Adrenal gland (tissue), 12 donors: ENCODE measurements around the gene CDKAL1. TPM values are rescaled to one million over a fixed set of nuclear protein-coding genes. Genes with fewer than 3 reads are reported as not detected.

Source experiments
- DNase-seq, 7 donors: peaks; one replicate each; pipeline ENCODE4 v3.0.0-alpha.2; 2019 to 2020
- H3K27ac ChIP-seq, 5 donors: fragments of 200-600 bp; sonication (generic) in 4 of 5; 1 replicate in 3 of 5; 2 replicates in 2 of 5; pipeline versions ENCODE4 v1.5.1 to v1.8.0; 2016 to 2020; ENCODE audit warnings: mild to moderate bottlenecking in 1 of 5
- H3K27me3 ChIP-seq: fragments of 200-600 bp; 2 replicates; pipeline ENCODE4 v1.8.0; 2021
- H3K36me3 ChIP-seq, 2 donors: fragments of 200-600 bp; replicated peaks in 1 of 2; 1 replicate in 1 of 2; 2 replicates in 1 of 2; pipeline versions ENCODE4 v1.5.1 to v1.8.0; 2018 to 2022
- H3K4me1 ChIP-seq, 2 donors: fragments of 200-600 bp; replicated peaks in 1 of 2; 1 replicate in 1 of 2; 2 replicates in 1 of 2; pipeline versions ENCODE4 v1.5.1 to v1.8.0; 2018 to 2021
- H3K4me3 ChIP-seq, 4 donors: fragments of 200-600 bp; sonication (generic) in 3 of 4; one replicate each; pipeline ENCODE4 v1.5.1; 2016 to 2018
- H3K9me3 ChIP-seq, 3 donors: fragments of 200-600 bp; sonication (generic) in 1 of 3; replicated peaks in 1 of 3; 1 replicate in 2 of 3; 2 replicates in 1 of 3; pipeline versions ENCODE4 v1.5.1 to v1.8.0; 2016 to 2021
- CTCF ChIP-seq, 6 experiments: fragments of 450-650 bp in 4 of 6; fragments of 200-600 bp in 2 of 6; sonication (generic) in 1 of 6; IDR thresholded peaks; 1 replicate in 5 of 6; 2 replicates in 1 of 6; pipeline versions ENCODE4 v1.5.1 to v1.8.0; 2016 to 2021; ENCODE audit warnings: antibody characterized with exemption in 6 of 6, mild to moderate bottlenecking in 2 of 6, moderate library complexity in 1 of 6
- POLR2A ChIP-seq, 2 donors: fragments of 450-650 bp; IDR thresholded peaks; one replicate each; pipeline ENCODE4 v1.6.1; 2017; ENCODE audit warnings: antibody characterized with exemption in 2 of 2, mild to moderate bottlenecking in 2 of 2, moderate library complexity in 1 of 2
- WGBS, 4 donors: extraction: QIAGEN DNeasy Blood & Tissue Kit in 2 of 4; methylation state at CpG; one replicate each; pipeline versions ENCODE4 v1.1.5 to v1.1.7; 2013 to 2017; 5-methylcytosine and 5-hydroxymethylcytosine counted together
- intact Hi-C, 2 donors: fragments of 100-400 bp; cut with DNase I; formaldehyde crosslinking; loops; one replicate each; pipeline versions ENCODE4 v1.14.1 to v1.15.0; 2022 to 2023
- polyA plus RNA-seq, 3 donors: library from polyadenylated mRNA; stranded (reverse); fragments of 200-250 nt in 2 of 3; fragments of 350-450 nt in 1 of 3; fragmentation: Illumina TruSeq in 1 of 3; extraction: RNeasy Lipid Tissue Mini Kit (QIAGEN cat#74804) in 1 of 3; gene quantifications; one replicate each; pipeline ENCODE4 v1.2.3, GENCODE V29; 2013 to 2014
- total RNA-seq, 9 donors: library from RNA; depleted of rRNA in 4 of 9; stranded (reverse); fragments of >200 nt in 4 of 9; fragments of 120-200 nt in 1 of 9; fragmentation: NEBNext Ultra II Directional in 1 of 9; extraction: Animal tissue kit (Norgen Biotek cat#: 25700) in 1 of 9; gene quantifications; one replicate each; pipeline versions ENCODE4 v1.1.0 to v1.2.4, GENCODE V29; 2013 to 2023
- donor health status: healthy with polysubstance abuse.
- donor health status: Bipolar disorder and iron deficiency.
- donor health status: DM: yes; HTN: yes; CAD: no.
- donor health status: DM: no; HTN: no; CAD: no.
- donor health status: DM: no; HTN: no; CAD: no.
- donor health status: DM: yes; HTN: yes; CAD: no.

CDKAL1 gene
- total and polyA plus RNA-seq, 12 donors, result 3.9 to 21.1 (median 10.6) TPM

- TF ChIP-seq CTCF (IDR thresholded peaks at IDR 0.05) (no peak), POLR2A (IDR thresholded peaks at IDR 0.05) (no peak)
- Histone ChIP-seq H3K27me3 (no peaks in the 10 kb centered on the region), H3K4me3 (no peak overlapping the region), H3K27ac (no peak overlapping the region), H3K36me3 (no peaks in the 10 kb centered on the region), H3K4me1 (peaks cover 0 to 7% of the 10 kb centered on the region in 2 donors), H3K9me3 (no peaks in the 10 kb centered on the region)
- intact Hi-C loops, result no loop called here
- no peak for DNase-seq
- WGBS, 4 donors, result 95 to 99% (median 95%) methylated on average over 5 of the region's 5 CpGs
Measured at GRCh38 chr6:21118216-21118780, 584.0 kb downstream of the CDKAL1 start.

- WGBS, 4 donors, result 82 to 89% (median 87%) methylated on average over 3 of the region's 3 CpGs
Measured at GRCh38 chr6:21121636-21122136, 587.4 kb downstream of the CDKAL1 start.

GRCh38 chr6:21123507-21124436 lies 589.5 kb downstream of the CDKAL1 start:
- intact Hi-C loops, result no loop called here
- 89 to 95% (median 92%) methylated on average over 4 of the region's 4 CpGs for WGBS, 4 donors
- no peaks in the 10 kb centered on the region for H3K9me3 ChIP-seq
- DNase-seq, result no peak
- H3K36me3 ChIP-seq, result no peaks in the 10 kb centered on the region
- no peak overlapping the region for H3K27ac ChIP-seq
- no peaks in the 10 kb centered on the region for H3K27me3 ChIP-seq
- H3K4me3 ChIP-seq, result no peak overlapping the region
- H3K4me1 ChIP-seq, result no peaks in the 10 kb centered on the region
- no peak for TF ChIP-seq POLR2A (IDR thresholded peaks at IDR 0.05)
- no peak for TF ChIP-seq CTCF (IDR thresholded peaks at IDR 0.05)

More at GRCh38 chr6:21121636-21122136, 587.4 kb downstream of the CDKAL1 start:
- H3K4me3 ChIP-seq, result no peak overlapping the region
- H3K9me3 ChIP-seq, result no peaks in the 10 kb centered on the region
- no peak overlapping the region for H3K27ac ChIP-seq
- intact Hi-C loops, result no loop called here
- H3K4me1 ChIP-seq, result no peaks in the 10 kb centered on the region
- no peak for TF ChIP-seq CTCF (IDR thresholded peaks at IDR 0.05)
- no peaks in the 10 kb centered on the region for H3K36me3 ChIP-seq
- H3K27me3 ChIP-seq, result no peaks in the 10 kb centered on the region
- DNase-seq, result no peak

GRCh38 chr6:21128601-21129000 lies 594.3 kb downstream of the CDKAL1 start:
- Histone ChIP-seq H3K27ac (no peak overlapping the region), H3K36me3 (no peaks in the 10 kb centered on the region), H3K27me3 (no peaks in the 10 kb centered on the region), H3K4me1 (no peaks in the 10 kb centered on the region), H3K4me3 (no peak overlapping the region), H3K9me3 (no peaks in the 10 kb centered on the region)
- intact Hi-C loops, result no loop called here
- TF ChIP-seq POLR2A (IDR thresholded peaks at IDR 0.05), result no peak
- TF ChIP-seq CTCF (IDR thresholded peaks at IDR 0.05), result no peak
- DNase-seq, result no peak
